NCI-H1436 treated with DMSO at 0.1 percent for 48 hours (cell line): ENCODE results near the gene CDK15.

Source experiments
- DNase-seq: peaks from one replicate; lab custom pipeline; 2025; lab: John Stamatoyannopoulos, UW

Gene CDK15

DNA sequence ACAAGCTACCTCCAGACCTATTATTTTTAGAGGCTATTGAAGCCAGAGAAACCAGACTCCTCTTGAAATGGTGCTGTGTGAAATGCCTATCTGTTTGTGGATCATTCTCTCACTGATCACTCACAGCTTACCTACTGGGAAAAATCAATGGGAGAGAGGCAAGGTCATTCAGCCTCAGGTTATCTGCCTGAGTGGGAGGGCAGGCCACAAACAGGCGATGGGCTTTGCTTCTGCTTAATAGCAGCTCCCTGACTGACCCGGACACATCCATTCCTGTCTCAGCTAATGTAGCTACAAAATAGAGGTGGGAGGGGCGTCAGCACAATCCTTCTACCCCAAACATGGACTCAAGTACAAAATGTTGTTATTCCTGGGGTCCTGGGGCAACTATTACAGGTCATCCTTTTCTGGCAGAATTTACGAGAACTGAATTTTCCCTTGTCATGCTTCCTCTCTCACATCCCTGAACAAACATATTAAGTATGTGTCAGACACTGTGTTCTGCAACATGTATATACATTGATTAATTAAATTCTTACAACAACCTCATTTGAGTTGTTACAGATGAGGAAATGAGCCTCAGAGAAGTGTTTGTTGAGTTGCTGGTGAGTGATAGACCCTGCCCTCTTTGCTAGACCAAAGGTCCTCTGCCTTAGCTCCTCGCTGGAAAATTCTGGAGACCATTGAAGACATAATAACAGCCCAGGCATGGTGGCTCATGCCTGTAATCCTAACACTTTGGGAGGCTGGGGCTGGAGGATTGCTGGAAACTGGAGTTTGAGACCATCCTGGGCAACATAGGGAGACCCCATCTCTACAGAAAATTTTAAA lies 60.5 kb downstream of the CDK15 start:
- no peak for DNase-seq

DNA sequence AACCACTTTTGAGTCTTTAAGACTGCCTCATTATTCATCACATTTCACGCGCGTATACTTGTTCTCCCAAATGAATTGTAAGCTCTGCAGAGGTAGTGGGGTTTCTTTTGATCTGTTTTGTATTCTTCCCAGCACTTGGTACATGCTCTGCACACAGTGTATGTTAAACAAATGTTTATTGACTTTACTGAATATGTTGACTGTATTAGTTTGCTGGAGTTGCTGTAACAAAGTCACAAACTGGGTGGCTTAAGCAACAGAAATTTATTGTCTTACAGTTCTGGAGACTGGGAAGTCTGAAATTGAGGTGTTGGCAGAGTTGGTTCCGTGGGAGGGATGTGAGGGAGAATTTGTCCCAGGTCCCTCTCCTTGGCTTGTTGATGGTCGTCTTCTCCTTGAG lies 65.1 kb downstream of the CDK15 start:
- no peak for DNase-seq

DNA sequence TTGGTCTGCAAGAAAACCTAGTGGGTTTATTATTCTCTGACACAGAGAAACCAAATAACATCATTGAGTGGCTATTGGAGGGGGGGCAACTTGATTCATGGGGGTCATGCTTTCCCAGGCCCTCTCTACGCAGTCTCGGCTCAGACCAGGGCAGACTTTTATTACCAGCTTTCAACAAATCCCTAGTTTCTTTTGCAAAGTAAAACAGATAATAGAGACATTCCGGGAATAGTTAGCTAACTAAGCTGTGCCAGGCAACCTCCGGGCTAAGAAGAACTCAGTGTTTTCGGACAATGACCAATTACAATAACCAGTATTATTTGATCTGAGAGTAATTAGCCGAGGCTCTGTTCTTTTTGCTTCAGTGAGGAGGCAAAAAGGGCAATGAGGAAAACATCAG lies 66.3 kb downstream of the CDK15 start:
- no peak for DNase-seq

DNA sequence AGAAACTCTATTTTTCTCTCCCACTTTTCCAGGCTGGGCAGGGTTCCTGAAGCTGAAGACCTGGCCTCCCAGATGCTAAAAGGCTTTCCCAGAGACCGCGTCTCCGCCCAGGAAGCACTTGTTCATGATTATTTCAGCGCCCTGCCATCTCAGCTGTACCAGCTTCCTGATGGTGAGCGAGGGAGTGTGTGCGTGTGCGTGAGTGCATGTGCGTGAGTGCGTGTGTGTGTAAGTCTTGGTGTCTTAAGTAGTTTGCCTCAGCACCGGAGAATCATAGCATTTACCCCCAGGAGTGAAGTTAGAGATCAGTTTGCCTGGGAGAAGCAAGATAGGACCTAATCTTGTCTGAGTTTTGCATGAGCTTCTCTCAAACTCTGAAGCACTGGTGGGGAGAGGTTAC lies 73.7 kb downstream of the CDK15 start:
- DNase-seq, result no peak

DNA sequence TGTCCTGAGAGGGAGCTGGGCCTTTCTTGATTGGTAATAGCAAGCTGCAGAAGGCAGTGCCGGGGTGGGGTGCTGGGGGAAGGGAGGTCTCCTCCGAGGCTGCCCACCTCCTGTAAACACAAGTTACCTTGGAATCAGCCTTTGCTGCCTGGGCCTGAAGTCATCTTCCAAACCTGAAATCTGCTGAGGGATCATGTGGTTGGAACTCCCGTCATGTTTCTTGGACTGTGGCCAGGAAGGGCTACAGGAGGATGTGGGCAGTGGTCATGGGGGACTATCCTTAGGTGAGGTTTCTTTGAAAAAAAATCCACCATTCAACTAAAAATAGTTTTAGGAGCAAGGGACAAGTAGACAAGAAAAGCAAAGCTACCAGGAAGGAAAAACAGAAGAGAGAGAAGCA lies 74.2 kb downstream of the CDK15 start:
- DNase-seq, result no peak

DNA sequence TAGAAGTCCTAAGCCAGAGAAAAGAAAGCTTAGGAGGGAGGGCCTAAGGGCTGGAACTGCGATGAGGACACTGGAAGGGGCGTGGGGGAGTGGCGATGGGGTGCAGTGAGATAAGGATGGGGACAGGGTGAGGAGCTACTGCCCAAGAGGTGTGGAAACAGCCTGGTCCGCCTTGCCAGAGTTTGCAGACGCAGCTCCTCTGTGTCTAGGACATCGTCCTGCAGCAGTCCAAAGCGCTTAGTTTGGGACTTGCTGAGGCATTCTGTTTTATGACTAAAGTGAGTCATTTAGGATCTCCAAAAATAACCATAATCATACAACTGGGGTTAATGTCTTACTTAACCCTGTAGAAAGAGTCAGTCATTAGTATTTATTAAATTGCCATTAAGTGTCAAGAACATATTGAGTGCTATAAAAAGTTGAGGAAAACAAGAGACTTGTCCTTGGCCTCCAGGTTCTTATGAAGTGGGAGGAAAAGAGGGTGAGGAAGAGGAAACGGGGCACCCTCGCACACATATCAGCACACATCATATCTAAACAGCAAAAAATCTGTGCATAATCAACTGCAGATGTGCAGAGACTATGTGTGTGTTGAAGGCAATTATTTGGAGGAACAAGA lies 74.8 kb downstream of the CDK15 start:
- no peak for DNase-seq

DNA sequence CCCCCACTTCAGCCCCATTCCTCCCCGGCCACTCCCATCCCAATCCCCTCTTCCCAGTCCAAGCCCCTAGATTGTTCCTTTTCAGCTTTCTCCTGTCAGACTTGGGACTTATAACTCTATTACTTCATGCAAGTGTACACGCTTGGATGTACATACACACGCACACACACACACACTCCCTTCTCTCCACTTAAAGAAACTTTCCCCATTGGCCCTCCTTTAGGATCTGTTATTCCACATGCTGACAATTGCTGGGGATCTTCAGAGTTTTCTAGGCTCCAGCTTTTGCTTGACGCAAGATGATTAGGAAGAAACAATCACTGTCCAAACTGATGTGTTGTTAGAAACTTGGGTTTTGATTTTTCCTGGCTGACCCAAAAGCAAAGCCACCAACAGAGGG lies 75.4 kb downstream of the CDK15 start:
- no peak for DNase-seq

DNA sequence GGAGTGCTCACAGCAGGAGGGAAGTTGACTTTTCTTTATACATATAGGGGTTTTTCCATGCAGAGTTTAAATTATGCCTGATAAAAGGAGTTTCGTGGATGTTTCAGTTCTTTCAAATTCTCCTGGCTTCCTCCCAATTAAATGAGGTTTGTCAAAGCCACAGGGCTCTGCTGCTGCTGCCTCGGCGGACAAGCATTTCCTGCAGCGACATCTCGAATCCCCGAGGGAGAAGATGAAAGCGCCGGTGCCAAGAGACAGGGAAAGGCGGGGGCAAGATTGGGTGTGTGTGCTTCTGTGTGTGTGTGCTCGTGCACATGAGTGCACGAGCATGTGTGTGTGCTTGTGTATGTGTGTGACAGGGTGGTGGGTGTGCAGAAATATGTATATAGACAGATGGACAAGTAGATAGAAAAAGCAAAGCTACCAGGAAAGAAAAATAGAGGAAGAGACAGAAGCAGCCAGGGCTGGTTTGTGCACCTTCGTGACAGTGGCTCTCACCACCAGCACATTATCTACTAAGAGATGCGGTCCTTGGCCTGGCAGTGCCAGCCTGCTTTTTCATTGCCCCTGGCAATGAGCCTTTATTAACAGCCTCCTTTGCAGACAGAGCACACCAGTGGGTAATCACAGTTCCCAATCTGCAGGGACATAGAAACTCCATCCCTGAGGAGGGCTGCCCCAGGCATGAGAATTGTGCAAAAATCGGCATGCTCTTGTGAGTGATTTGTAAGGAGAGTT lies 76.2 kb downstream of the CDK15 start:
- DNase-seq, result peak; percentile 12

DNA sequence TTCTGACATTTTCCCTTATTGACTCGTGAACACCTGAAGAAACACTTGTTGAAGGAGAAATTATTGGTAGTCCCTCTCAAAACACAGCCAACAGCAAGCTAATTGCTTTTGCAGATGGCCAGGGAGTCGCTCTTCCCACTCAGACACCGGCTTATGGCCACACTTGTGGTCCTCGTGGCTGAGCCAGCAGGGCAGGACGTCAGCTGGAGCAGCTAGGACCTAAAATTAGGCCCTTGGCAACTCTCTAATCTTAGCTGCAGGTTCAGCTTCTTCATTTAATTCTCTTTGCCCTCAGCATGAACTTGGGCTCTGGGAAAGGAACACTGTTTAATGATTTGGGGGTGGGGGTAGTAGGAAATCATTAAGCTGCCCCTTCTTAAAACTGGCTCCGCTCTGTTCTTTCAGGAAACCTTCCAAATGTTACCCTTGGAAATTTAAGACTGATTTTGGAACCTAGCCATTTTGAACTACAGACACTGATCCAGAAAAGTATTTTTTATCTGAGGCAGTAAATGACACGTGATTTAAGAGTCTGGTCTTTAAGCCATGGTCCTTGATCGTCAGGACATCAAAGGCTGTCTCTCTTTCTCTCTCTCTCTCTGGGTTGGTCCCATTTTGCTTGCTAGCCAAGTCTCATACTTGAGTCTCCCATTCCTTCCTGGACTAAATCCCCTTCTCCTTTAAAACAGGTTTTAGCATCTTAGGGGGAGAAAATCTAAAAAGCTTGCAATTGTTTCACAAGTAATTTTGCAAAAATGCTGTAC lies 77.5 kb downstream of the CDK15 start:
- DNase-seq, result no peak

DNA sequence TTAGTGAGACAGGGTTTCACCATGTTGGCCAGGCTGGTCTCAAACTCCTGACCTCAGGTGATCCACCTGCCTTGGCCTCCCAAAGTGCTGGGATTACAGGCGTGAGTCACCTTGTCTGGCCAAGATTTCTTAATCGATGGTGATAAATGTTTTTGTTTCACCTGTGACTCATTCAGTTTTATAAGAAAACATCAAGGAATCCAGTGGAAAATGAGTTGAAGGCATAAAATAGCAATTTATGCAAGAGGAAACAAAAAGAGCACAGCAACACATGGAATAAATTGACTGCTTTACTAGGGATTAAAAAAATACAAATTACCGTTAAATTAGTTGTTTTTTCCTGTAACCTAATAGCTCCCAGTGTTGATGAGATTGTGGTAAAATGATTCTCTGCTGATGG lies 80.2 kb downstream of the CDK15 start:
- DNase-seq, result no peak

DNA sequence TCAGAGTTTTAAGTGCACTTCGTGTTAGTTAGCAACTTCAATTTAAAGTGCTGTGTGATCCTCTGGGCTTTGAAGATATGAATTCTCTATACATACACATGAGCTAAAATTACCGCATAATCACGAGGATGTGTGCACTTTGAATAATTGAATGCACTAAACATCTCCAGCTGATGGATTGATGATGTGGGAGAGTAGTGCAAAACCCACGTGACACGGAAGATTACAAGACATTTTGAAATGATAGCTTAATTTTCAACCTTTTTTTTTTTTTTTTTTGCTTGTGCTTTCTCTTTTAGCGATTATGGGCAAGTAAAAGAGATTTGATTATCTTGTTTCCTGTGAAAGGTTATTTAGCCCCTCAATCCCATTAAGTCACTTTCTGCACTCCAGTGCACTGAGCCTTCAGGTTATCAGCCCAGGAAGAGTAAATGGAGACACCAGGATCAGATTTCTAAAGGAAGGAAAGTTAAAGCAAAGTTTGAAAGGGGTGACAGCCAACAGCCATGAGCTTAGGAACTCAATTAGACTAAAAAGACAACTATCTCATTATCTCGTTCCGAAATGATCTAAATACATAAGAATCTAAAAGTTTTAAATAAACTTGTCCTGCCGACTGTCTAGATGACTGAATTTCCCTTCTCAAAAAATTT lies 81.6 kb downstream of the CDK15 start:
- peak; percentile 72 for DNase-seq

DNA sequence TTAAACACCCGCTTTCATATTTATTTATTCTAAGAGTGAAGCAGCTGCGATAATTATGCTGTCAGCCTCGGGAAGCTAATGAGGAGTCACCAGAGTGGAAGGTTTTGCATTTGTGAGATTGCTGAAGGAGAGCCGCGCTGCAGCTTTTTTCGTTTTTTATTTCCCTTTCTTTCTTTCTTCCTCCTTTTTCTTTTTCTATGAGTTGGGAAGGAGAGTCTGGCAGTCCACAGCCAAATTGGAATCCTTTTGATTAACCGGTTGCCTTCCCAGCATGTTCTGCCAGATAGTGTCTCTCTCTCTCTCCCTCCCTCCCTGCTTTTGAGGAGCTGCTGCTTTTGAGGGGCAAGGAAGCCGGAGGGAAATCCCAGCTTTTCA lies 82.1 kb downstream of the CDK15 start:
- no peak for DNase-seq

DNA sequence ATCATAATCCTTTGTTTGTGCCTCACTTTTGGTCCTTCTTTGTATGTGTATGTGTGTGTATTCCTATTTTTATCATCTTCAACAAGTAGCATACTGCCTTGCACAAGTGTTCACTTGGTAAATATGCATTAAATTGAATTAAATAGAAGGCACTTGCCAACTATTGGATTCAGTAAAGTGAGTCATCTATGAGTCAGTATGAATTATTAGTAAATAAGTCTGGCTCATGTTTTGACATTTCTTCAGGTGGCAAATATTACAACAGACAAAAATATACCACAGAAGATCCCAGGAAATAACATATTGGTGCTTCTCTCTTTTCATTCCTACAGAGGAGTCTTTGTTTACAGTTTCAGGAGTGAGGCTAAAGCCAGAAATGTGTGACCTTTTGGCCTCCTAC lies 84.1 kb downstream of the CDK15 start:
- no peak for DNase-seq

DNA sequence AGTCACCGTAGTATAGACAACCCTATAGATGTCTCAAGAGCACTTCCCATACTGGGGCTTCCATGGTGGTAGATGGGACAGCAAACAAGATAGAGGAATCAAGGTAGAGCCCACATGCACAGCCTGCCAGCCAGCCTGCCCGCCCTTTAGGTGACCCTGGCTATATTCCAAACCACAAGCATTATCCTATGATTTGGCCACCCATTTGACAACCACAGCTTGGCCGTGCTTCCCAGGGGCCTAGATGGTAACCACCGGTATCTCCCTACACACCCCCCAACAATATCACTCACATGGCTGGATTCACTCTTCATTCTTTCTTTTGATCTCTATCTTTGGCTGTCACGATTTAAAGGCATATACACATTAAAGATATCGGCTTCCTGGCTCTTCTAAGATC lies 85.3 kb downstream of the CDK15 start:
- DNase-seq, result no peak

DNA sequence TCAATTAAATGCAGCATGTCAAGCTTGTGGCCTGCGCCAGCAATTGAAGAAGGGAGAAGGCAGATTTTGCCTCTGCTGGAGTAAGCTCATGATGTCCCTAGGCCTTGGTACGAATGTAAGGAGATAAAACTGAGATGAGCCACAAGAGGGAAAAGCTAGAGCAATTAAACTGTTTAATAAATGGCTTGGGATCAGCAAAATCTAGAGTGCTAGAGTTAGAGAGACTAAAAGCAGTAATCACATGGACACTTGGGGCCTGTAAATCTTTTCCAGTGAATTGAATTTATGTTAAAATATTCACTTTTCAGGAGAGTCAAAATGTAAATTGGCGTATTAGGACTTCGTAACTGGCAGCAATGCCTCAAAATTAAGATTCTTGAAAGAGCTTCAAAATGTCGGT lies 86.2 kb downstream of the CDK15 start:
- DNase-seq, result no peak

DNA sequence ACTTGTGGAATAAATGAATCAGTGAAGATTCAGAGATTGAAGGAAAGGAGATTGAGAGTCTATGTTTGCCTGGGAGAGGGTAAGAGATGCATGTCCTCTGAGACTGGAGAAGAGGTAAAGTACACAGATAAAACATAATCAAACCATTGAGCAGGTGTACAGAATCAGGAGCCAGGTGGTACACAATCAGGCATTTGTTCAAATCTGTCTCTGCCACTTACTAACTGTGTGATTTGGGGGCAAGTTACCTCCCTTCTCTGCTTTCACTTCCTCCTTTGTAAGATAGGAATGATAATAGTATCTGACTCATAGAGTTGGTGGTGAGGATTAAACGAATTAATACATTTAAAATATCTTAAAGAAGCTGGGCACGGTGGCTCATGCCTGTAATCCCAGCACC lies 94.0 kb downstream of the CDK15 start:
- DNase-seq, result no peak

DNA sequence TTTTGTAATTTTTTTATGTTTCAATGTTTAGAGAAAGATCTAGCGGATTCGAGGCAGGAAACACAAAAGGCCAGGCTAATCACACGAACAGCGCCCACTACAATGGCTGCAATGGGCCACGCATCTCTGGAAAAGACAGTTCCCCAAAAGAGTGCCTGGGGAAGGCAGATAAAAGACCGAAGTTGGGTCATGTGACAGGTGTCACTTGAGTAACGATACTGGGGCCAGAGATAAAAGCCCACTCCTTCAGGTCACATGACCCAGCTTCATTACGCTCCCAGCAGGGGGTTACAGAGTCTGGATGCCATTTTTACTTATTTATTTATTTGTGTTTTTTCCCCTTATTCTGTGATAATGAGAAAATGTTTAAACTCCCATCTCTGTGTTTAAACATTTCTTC lies 95.4 kb downstream of the CDK15 start:
- no peak for DNase-seq

DNA sequence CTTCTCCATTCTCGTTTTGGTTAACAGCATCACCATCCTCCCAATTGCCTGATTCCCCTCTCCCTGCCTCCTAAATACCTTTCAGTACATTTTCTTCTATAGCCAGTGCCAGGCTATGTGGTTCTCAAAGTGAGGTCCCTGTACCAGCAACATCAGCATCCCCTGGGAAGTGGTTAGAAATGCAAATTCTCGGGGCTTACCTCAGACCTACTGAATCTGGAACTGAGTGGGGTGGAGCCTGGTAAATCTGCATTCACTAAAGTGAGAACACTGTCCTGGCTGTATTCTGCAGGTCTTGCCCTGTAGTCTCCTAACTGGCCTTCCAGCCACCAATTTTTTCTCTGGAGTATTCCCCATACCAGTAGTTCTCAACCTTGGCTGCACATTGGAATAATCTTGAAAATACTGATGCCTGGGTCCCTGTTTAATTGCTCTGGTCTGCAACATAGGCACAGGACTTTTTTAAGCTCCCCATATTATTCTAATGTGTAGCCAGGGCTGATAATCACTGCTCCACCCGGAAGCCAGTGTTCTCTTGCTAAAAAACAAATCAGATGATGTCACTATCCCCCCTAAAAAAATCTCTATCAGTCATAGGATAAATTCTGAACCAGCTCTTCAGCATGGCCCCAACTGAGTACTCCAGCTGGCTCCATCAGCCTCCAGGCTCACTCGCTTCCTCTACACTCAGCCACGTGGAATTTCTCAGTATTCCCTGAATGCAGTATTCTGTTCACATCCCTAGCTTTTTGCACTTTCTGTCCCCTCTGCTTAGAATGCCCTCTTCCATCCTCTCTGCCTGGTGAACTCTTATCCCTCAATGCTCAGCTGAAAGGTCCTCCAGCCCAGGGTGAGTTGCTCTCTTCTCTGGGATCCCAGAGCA lies 98.4 kb downstream of the CDK15 start:
- no peak for DNase-seq

DNA sequence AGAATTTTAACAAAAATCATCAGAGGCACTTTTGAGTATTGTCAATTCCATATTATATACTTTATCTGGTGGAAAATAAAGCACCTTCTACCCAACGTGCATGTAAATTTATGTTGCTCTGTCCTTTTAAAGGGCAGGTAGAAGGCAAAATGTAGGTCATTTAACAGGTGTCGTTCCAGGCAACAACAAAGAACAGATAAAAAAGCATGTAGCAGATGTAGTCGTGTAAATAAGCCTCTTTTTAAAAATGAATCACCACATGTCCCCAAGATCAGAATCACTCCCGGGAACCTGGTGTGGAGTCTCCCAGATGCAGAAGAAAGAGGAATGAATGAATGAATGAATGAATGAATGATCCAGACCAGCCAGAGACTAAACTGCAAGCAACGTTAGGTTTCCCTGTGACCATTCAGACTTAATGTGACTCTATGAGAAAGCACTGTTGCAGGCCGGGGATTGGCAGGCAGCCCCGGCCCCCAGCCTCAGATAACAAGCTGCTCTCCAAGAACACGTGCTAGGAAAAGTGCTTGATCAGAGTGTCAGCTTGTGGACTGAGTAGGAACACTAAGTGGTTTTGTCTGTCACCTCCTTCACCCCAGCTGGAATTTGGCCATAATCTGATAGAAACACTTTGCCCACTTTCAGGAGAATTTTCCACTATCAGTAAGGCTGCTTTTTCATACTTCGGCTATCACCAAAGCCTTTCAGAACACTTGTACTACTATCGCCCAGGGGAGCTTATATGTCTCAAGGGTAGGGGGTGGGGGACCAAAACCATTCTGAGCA lies 100.6 kb downstream of the CDK15 start:
- no peak for DNase-seq

DNA sequence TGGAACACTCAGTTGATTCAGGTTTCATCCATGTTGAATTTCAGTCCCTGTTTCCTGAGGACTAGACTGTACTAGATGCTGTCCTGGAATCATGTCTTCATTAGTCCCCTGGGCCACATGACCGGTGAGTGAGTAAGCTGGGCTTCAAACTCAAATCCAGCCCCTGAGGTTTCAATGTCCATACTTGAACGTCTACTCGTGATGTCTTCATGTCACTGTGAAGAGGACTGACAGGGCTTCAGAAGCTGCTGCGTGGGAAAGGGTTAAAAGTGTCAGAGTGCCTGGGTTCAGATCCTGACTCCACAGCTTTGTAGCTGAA lies 101.2 kb downstream of the CDK15 start:
- no peak for DNase-seq
